Hematopoietic multipotent progenitor cell treated with erythropoietin and hydrocortisone succinate and interleukin-3 and kit ligand, for 4 days (in vitro differentiated cells): Measurements from ENCODE around the gene USP48.
"Not testable (repeated sequence)": the region's sequence is repeated elsewhere in the genome, so short reads cannot be mapped to it uniquely, and the experiment has no call there.

ENCODE experiments used
- DNase-seq: peaks from one replicate; pipeline ENCODE4 v3.0.0-alpha.2; 2015

Gene USP48

DNA sequence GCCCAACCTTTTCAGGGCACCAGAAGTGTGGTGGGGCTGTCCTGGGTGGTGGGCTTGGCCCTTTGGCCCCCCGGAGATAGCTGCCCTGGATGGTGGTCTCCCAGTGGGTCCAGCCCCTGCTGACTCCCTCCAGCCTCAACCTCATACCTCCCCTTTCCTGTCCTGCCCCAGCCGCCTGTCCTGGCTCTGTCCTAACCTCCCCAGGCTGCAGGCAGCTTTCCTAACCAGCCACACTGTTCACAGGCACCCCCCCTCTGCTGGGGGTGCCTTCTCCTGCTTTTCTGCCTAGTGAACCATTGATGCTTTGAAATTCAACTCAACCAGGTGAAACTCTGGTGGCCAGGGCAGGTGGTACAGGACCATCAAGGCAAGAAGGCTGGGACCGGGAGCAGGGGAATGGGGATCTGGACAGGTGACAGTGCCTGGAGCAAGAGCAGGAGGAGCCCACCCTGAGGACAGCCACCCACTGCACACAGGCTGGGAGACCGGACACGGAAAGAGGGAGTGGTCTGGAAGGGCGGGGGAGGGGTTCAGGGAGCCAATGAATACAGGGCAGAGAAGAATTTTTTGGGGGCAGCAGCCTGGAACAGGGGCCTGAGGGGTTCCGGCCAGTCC is 149.7 kb downstream of the USP48 start:
- DNase-seq: no peak

DNA sequence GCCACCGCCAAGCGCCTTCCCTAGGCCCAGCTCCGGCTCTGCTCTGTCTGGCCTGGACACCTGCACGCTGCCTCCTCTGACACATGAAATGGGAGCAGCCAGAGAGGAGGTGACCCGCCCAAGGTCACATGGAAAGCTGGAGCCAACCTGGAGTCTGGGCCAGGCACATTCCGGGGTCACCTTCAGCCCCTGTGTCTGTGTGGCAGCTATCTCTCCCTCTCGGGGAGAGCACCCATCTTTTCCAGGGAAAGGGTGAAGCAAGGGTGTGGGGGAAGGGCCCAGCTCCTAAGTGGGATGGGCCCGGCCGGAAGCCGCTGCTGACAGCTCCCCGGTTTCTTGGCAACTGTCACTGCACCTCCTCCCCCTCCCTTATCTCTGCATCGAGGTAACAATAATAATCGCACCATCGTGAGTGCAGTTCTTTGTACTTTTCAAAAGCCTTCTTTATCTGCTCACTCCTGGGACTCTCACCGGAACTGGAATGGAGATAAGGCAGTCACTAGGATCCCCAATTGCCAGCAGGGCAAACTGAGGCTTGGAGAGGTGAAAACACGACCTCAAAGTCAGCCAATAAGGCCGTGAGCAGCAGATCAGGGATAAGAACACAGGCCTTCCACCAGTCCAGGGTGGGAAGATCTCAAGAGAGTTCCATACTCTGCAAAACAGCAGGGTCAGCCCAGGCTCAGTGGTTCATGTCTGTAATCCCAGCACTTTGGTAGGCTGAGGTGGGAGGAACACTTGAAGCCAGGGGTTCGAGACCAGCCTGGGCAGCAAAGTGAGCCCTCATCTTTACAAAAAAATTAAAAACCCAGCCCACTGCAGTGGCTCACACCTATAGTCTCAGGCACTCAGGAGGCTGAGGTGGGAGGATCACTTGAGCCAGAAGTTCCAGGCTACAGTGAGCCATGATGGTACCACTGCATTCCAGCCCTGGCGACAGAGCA is 150.7 kb downstream of the USP48 start:
- DNase-seq: peak; percentile 76

DNA sequence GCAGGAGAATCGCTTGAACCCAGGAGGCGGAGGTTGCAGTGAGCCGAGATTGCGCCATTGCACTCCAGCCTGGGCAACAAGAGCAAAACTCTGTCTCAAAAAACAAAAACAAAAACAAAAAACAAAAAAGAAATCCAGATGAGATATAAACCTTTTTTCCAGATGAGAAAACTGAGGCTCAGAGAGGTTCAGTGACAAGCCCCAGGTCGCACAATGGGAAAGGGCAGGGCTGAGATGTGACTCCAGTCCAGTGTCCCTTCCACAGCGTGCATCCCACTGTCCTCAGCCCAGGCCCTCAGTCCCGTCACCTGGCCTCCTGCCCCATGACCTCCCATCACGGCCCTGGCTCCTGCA is 151.4 kb downstream of the USP48 start:
- not testable (repeated sequence) for DNase-seq

- DNase-seq: no peak
These were observed 152.2 kb downstream of the USP48 start for GRCh38 chr1:21630571-21631343.

- no peak for DNase-seq
These were observed 153.0 kb downstream of the USP48 start for GRCh38 chr1:21629971-21630370.

- DNase-seq: no peak
These were observed 154.1 kb downstream of the USP48 start for GRCh38 chr1:21628798-21629393.
